ENCODE data around the gene ESR1.

The ESR1 gene

DNA sequence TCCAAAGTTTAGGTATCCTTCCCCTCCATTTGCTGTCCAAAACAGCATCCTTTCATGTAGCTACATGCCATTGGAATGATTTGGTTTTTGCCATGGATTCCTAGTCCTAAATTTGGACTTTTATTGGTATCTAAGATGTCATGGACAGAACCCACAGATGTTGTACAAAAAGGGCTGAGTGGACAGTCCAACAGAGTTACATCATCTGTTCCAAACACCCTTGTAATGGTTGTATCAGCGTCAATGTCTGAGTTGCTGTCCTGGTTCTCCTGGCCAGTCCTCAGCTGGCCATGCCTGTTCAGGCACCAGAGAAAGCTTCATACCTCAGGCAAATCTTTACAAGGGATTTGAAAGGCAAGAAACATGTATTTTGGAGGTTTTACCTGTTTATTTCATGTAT is 191.3 kb downstream of the ESR1 start:
- no peak for TF ChIP-seq CTCF (conservative IDR thresholded peaks at IDR 0.05; ENCODE audit: control insufficient read depth, insufficient read depth, low read depth, low read length)
- H3K4me3 ChIP-seq (ENCODE audit: control insufficient read depth, low read depth, low read length) = no peak overlapping the region
- peak; percentile 42 for DNase-seq (ENCODE audit: low read depth)

DNA sequence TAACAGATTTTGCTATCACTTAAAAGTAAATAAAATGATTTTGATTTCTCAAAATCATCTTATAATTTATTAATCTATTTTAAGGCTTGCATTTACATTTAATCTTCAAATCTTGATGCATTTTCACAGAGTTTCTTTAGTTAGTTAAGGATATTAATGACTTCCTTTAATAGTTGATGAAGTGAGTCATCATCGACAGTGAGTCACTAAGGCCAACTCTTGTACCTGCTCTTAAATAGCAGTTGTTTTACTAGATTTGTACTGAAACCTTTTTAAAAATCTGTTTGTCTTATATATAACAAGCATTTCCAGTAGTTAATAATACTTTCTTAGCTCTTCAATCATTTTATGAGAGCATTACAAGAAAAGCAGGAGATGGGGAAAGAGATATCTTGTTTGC is 191.7 kb downstream of the ESR1 start:
- no peak for TF ChIP-seq CTCF (conservative IDR thresholded peaks at IDR 0.05; ENCODE audit: control insufficient read depth, insufficient read depth, low read depth, low read length)
- DNase-seq (ENCODE audit: low read depth) = peak; percentile 61
- no peak overlapping the region for H3K4me3 ChIP-seq (ENCODE audit: control insufficient read depth, low read depth, low read length)

DNA sequence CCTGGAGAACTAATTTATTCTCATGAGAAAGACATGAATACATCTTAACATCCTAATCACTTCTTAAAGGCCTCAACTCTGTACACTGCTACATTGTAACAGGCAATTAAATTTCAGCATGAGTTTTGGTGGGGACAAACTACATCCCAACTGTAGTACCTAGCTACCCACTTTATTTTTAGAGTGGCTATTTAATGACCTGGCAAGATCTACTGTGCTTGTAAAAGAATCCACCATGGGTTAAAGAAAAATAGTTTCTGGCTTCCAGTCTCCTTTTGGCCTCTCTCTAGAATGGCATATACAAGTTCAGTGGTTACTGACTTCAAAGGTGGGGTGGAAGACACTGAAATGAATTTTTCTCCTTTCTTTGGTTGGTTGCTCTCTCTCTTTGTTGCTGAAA is 193.9 kb downstream of the ESR1 start:
- DNase-seq (ENCODE audit: low read depth) = no peak
- H3K4me3 ChIP-seq (ENCODE audit: control insufficient read depth, low read depth, low read length) = no peak overlapping the region
- no peak for TF ChIP-seq CTCF (conservative IDR thresholded peaks at IDR 0.05; ENCODE audit: control insufficient read depth, insufficient read depth, low read depth, low read length)

DNA sequence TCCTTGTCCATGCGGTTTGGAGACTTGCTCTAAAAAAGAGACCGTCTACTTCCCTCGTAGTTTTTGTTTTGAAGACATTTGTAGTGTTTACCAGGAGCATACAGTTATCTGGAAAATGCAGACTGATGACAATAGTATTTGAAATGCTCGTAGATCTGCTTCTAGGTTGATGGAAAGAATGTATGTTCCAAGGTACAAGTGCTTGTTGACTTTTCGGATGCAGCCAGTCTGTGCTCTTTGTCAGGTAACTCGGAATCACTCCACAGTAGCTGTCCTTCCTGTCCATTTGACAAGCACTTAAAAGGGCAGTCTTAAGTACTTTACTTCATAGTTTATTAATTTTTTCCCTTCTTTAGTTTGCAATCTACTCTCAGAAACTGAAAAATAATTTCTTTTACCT is 194.8 kb downstream of the ESR1 start:
- no peak for DNase-seq (ENCODE audit: low read depth)
- TF ChIP-seq CTCF (conservative IDR thresholded peaks at IDR 0.05; ENCODE audit: control insufficient read depth, insufficient read depth, low read depth, low read length) = no peak
- no peak overlapping the region for H3K4me3 ChIP-seq (ENCODE audit: control insufficient read depth, low read depth, low read length)

DNA sequence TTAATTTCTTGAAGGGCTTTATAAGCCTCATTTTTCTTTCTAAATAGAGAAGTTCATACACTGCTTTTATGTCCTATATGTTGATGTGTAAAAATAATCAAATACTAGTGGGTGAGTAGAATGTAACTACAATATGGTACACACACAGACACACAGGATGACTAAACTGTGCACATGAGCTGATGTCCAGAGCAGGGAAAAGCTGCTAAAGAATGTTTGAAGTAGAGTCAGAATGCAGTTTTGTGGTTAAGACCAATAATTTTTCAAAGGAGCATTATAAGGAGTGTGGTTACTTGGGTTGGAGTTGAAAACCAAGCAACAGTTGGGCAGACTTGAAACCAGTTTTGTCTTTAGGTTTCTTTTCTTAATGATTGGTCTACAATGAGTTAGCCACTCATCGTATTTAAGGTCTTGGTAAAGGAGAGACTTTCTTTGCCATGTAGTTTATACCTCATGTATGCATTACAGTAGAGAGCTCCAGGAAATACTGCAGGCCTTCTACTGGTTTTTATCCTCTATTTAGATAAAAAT is 196.6 kb downstream of the ESR1 start:
- peak; percentile 52 for DNase-seq (ENCODE audit: low read depth)
- H3K4me3 ChIP-seq (ENCODE audit: control insufficient read depth, low read depth, low read length) = no peak overlapping the region
- no peak for TF ChIP-seq CTCF (conservative IDR thresholded peaks at IDR 0.05; ENCODE audit: control insufficient read depth, insufficient read depth, low read depth, low read length)

- TF ChIP-seq CTCF (conservative IDR thresholded peaks at IDR 0.05; ENCODE audit: control insufficient read depth, insufficient read depth, low read depth, low read length) = no peak
- H3K4me3 ChIP-seq (ENCODE audit: control insufficient read depth, low read depth, low read length) = no peak overlapping the region
- no peak for DNase-seq (ENCODE audit: low read depth)
Observed at GRCh38 chr6:152004896-152005295, 197.4 kb downstream of the ESR1 start.

- no peak for TF ChIP-seq CTCF (conservative IDR thresholded peaks at IDR 0.05; ENCODE audit: control insufficient read depth, insufficient read depth, low read depth, low read length)
- no peak for DNase-seq (ENCODE audit: low read depth)
Observed at GRCh38 chr6:152008779-152009178, 201.3 kb downstream of the ESR1 start.

More at GRCh38 chr6:152008779-152009178, 201.3 kb downstream of the ESR1 start:
- H3K4me3 ChIP-seq (ENCODE audit: control insufficient read depth, low read depth, low read length) = no peak overlapping the region
